ENCODE results near the gene NANOS3. TPM values are rescaled to one million over a fixed set of nuclear protein-coding genes. Genes with fewer than 3 reads are reported as not detected.

NANOS3 gene
- total and polyA plus RNA-seq, 9 of the 15 experiments (the other 6 are each of a cell fraction or from before 2014, with no cell fraction given): not detected

- TF ChIP-seq IRF9 (tag; IDR thresholded peaks at IDR 0.05) (no peak), BMI1 (IDR thresholded peaks at IDR 0.05; ENCODE audit: low read length) (no peak), MLLT1 (IDR thresholded peaks at IDR 0.05) (0 out of 4 replicates have a peak, but pooled peaks of 1 of the 2 experiments have one; percentile 10), ZNF592 (IDR thresholded peaks at IDR 0.05) (no peak), PRDM10 (IDR thresholded peaks at IDR 0.05; ENCODE audit: partially characterized antibody) (no peak), MBD1 (CRISPR knock-in tag; IDR thresholded peaks at IDR 0.05) (no peak), ILF3 (IDR thresholded peaks at IDR 0.05; ENCODE audit: borderline replicate concordance) (peak; percentile 88; the same call in 1 of the 2 replicates), SRSF3 (IDR thresholded peaks at IDR 0.05; ENCODE audit: insufficient read depth, low read length) (no peak), NFYB (IDR thresholded peaks at IDR 0.05; ENCODE audit: extremely low read depth, insufficient read length) (peak; percentile 99), IRF2 (CRISPR knock-in tag; IDR thresholded peaks at IDR 0.05) (no peak), TCFL5 (CRISPR knock-in tag; conservative IDR thresholded peaks at IDR 0.05) (no peak)
Observed at GRCh38 chr19:13833330-13834243, 43.3 kb upstream of the NANOS3 start (continued).
